HFF-Myc (cell line): ENCODE data around the gene ANO1.

Experiments
- DNase-seq: peaks from one replicate; pipeline ENCODE4 v3.0.0-alpha.2; 2011; ENCODE audit warnings: low read depth; ENCODE audit errors: extremely low read depth
- H3K4me3 ChIP-seq: replicated peaks from 2 replicates; pipeline ENCODE4 v1.5.1; 2011; ENCODE audit warnings: low read depth, mild to moderate bottlenecking, control low read depth, low read length
- TF ChIP-seq, protein P1 (sequence below): IDR thresholded peaks from 2 replicates; pipeline ENCODE4 v1.5.1; 2012; ENCODE audit warnings: mild to moderate bottlenecking, low read depth, low read length, control low read depth; ENCODE audit errors: missing control alignments

The ANO1 gene

DNA sequence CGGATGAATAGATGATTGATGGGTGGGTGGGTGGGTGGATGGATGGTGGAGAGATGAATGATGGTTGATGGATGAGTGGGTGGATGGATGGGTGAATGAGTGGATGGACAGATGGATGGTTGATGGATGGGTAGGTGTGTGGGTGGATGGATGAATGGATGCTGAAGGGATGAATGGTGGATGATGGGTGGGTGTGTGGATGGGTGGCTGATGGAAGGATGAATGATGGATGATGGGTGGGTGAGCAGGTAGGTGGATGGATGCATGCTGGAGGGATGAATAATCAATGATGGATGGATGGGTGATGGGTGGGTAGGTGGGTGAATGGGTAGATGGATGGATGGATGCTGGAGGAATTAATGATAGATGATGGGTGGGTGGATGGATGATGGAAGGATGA, 40.5 kb downstream of the ANO1 start:
- TF ChIP-seq, protein P1, sequence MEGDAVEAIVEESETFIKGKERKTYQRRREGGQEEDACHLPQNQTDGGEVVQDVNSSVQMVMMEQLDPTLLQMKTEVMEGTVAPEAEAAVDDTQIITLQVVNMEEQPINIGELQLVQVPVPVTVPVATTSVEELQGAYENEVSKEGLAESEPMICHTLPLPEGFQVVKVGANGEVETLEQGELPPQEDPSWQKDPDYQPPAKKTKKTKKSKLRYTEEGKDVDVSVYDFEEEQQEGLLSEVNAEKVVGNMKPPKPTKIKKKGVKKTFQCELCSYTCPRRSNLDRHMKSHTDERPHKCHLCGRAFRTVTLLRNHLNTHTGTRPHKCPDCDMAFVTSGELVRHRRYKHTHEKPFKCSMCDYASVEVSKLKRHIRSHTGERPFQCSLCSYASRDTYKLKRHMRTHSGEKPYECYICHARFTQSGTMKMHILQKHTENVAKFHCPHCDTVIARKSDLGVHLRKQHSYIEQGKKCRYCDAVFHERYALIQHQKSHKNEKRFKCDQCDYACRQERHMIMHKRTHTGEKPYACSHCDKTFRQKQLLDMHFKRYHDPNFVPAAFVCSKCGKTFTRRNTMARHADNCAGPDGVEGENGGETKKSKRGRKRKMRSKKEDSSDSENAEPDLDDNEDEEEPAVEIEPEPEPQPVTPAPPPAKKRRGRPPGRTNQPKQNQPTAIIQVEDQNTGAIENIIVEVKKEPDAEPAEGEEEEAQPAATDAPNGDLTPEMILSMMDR = no peak
- DNase-seq = no peak
- H3K4me3 ChIP-seq = no peak overlapping the region

DNA sequence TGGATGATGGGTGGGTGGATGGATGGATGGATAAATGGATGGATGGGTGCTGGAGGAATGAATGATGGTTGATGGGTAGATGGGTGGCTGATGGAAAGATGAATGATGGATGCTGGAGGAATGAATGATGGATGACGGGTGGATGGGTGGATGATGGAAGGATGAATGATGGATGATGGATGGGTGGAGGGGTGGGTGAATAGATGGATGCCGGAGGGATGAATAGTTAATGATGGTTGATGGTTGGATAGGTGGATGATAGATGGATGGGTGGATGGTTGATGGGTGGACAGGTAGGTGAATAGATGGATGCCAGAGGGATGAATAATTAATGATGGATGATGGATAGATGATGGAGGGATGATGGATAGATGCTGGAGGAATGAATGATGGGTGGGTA, 41.4 kb downstream of the ANO1 start:
- DNase-seq = no peak
- TF ChIP-seq, protein P1 = no peak
- H3K4me3 ChIP-seq = no peak overlapping the region

DNA sequence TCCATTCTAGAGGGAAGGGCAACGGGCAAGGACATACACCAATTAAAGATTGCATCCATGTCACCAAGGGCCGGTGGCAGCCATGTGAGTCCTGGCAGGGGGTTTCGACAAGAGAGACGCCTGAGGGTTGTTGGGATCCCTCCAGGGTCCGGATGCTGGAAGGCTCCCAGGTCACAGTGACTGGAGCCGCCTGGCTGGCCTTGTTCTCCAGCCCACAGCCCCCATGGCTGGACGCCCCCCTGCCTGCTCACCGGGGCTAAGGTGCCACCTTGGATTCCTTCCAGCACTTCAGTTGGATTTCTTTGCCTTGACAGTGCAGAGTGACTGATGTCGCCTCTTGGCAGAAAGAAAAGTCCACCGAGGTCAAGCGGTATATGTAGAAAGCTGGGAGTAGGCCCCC, 42.6 kb downstream of the ANO1 start:
- no peak for DNase-seq
- TF ChIP-seq, protein P1 = no peak
- H3K4me3 ChIP-seq = no peak overlapping the region

DNA sequence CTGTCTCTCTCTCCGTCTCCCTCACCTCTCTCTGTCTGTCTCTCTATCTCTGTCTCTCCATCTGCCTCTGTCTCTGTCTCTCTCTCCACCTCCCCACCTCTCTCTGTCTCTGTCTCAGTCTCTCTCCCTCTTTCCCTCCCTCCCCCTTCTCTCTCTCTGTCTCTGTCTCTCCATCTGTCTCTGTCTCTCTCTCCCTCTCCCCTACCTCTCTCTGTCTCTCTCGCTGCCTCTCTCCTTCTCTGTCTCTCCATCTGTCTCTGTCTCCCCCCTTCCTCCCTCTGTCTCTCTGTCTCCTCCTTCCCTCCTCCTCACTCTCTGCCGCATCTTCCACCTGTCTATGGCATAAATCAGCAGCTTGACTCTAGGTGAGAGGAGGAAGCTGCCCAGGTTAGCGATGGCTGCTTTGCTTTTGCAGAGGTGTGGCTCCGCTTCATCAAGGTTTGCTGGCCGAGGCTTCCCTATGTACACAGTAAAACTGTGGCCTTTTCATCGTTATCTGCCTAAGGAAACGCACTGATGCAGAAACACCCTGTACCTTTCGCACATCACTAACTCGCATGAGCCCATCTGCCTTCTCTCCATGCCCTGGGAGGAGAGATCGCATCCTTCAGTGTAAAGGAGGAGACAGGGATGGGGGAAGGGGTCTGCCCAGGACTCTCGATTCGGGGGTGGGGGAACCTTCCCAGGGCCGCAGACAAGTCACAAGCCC, 44.5 kb downstream of the ANO1 start:
- no peak for DNase-seq
- H3K4me3 ChIP-seq = no peak overlapping the region
- TF ChIP-seq, protein P1 = no peak

DNA sequence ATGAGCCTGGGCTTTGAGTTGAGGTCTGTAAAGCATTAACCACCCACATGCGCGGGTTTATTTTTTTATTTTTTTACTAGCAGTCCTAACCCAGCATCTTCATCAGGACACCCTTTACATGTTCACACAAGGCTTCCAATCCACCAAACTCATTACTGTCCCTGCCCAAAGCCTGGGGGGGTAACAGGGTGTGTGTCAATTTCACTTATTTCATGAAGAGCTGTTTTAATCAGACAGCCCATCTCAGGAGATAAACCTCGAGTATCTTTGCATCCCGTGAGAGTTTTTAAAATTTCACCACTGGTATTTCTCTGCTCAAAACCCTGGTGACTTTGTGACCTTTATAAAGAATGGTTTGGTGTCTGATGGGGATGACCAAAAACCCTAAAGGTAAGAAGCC, 45.6 kb downstream of the ANO1 start:
- DNase-seq = no peak
- TF ChIP-seq, protein P1 = no peak
- no peak overlapping the region for H3K4me3 ChIP-seq

DNA sequence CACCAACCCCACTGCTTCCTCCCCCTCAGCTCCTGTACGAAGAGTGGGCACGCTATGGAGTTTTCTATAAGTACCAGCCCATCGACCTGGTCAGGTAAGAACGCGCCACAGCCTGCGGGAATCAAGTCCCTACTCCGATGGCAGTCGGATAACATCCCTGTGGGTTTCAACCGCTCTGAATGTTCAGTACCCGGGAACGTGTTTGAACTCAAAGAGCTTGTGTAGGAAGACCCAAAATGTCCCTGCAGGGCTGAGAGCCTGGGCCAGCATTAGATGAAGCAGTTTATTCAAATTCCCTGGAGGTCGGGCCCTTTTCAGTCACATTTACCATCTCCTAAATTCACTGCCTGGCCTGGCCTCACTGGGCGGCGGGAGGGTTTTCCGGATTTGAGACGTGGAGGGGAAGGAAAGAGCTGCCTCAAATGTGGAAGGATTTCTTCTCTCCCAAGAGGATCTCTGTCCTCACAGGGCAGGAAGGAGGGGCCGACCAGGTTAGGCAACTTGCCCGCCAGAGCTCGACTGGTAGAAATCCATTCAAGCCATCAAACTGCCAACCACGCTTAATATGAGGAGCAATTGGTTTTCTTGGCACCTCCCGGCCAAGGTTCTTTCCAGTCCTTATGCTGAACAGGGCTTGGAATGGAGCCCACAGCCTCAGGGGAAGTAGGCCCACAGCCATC, 46.3 kb downstream of the ANO1 start:
- H3K4me3 ChIP-seq = no peak overlapping the region
- no peak for DNase-seq
- TF ChIP-seq, protein P1 = no peak
